Thyroid gland (tissue), 4 donors: ENCODE data around the gene CCDC7. TPM values are rescaled to one million over a fixed set of nuclear protein-coding genes. Genes with fewer than 3 reads are reported as not detected.

ENCODE experiments used
- DNase-seq, 2 donors: peaks; one replicate each; pipeline ENCODE4 v3.0.0-alpha.2; 2019
- H3K27ac ChIP-seq, 3 donors: fragments of 200-600 bp; sonication (generic); 1 replicate in 2 of 3; 2 replicates in 1 of 3; pipeline ENCODE4 v1.5.1; 2016 to 2019; ENCODE audit warnings: mild to moderate bottlenecking in 1 of 3, moderate library complexity in 1 of 3
- H3K27me3 ChIP-seq: fragments of 200-600 bp; sonication (generic); one replicate; pipeline ENCODE4 v1.5.1; 2019
- H3K36me3 ChIP-seq, 2 donors: fragments of 200-600 bp; sonication (generic); one replicate each; pipeline ENCODE4 v1.5.1; 2016 to 2019
- H3K4me1 ChIP-seq, 2 donors: fragments of 200-600 bp; sonication (generic); one replicate each; pipeline ENCODE4 v1.5.1; 2017 to 2019
- H3K4me3 ChIP-seq, 3 donors: fragments of 200-600 bp; sonication (generic); replicated peaks in 1 of 3; 1 replicate in 2 of 3; 2 replicates in 1 of 3; pipeline ENCODE4 v1.5.1; 2016; ENCODE audit warnings: mild to moderate bottlenecking in 1 of 3
- H3K9me3 ChIP-seq: fragments of 200-600 bp; sonication (generic); one replicate; pipeline ENCODE4 v1.5.1; 2017
- CTCF ChIP-seq, 6 experiments: fragments of 200-600 bp in 3 of 6; fragments of 450-650 bp in 3 of 6; sonication (generic) in 3 of 6; IDR thresholded peaks; one replicate each; pipeline ENCODE4 v1.5.1; 2016 to 2019; ENCODE audit warnings: antibody characterized with exemption in 6 of 6, mild to moderate bottlenecking in 2 of 6, inconsistent platforms in 1 of 6, moderate library complexity in 1 of 6
- POLR2A ChIP-seq, 2 donors: fragments of 450-650 bp; IDR thresholded peaks; one replicate each; pipeline ENCODE4 v1.6.1; 2017; ENCODE audit warnings: antibody characterized with exemption in 2 of 2, mild to moderate bottlenecking in 2 of 2, moderate library complexity in 1 of 2
- WGBS, 2 donors: methylation state at CpG; one replicate each; pipeline ENCODE4 v1.1.5; 2017; 5-methylcytosine and 5-hydroxymethylcytosine counted together
- intact Hi-C: fragments of 100-400 bp; cut with DNase I; formaldehyde crosslinking; loops from one replicate; pipeline ENCODE4 v1.15.1; 2023
- total RNA-seq, 4 donors: library from RNA; depleted of rRNA; stranded (reverse); fragments of >200 nt; gene quantifications; one replicate each; pipeline ENCODE4 v1.2.3, GENCODE V29; 2016

Gene CCDC7
- total RNA-seq, 4 donors from 2014 or later = 41.2 to 69.0 (median 55.2) TPM

- no peaks in the 10 kb centered on the region for H3K9me3 ChIP-seq
- H3K4me3 ChIP-seq = no peak overlapping the region
- no peaks in the 10 kb centered on the region for H3K27me3 ChIP-seq
- WGBS, 2 donors = 85 to 88% methylated on average over 2 of the region's 2 CpGs
- no peaks in the 10 kb centered on the region for H3K4me1 ChIP-seq
- intact Hi-C loops = no loop called here
- no peak overlapping the region for H3K27ac ChIP-seq
- no peak for DNase-seq
- TF ChIP-seq POLR2A (IDR thresholded peaks at IDR 0.05) (no peak), CTCF (IDR thresholded peaks at IDR 0.05) (no peak)
- no peaks in the 10 kb centered on the region for H3K36me3 ChIP-seq
Measured at GRCh38 chr10:32616438-32616837, 170.5 kb downstream of the CCDC7 start.

- Histone ChIP-seq H3K27me3 (no peaks in the 10 kb centered on the region), H3K36me3 (no peaks in the 10 kb centered on the region), H3K27ac (no peak overlapping the region), H3K4me3 (no peak overlapping the region), H3K4me1 (no peaks in the 10 kb centered on the region), H3K9me3 (no peaks in the 10 kb centered on the region)
- no peak for DNase-seq
- intact Hi-C loops = no loop called here
- no peak for TF ChIP-seq CTCF (IDR thresholded peaks at IDR 0.05)
- TF ChIP-seq POLR2A (IDR thresholded peaks at IDR 0.05) = no peak
Measured at GRCh38 chr10:32618482-32618881, 172.5 kb downstream of the CCDC7 start.

GRCh38 chr10:32621969-32622368, 176.0 kb downstream of the CCDC7 start:
- Histone ChIP-seq H3K27ac (no peak overlapping the region), H3K9me3 (no peaks in the 10 kb centered on the region), H3K36me3 (no peaks in the 10 kb centered on the region), H3K4me3 (no peak overlapping the region), H3K27me3 (no peaks in the 10 kb centered on the region), H3K4me1 (no peaks in the 10 kb centered on the region)
- 54 to 98% methylated on average over 1 of the region's 1 CpG for WGBS, 2 donors
- no peak for DNase-seq
- TF ChIP-seq CTCF (IDR thresholded peaks at IDR 0.05) (no peak), POLR2A (IDR thresholded peaks at IDR 0.05) (no peak)
- intact Hi-C loops = no loop called here

- no peak for TF ChIP-seq CTCF (IDR thresholded peaks at IDR 0.05)
- no peak for TF ChIP-seq POLR2A (IDR thresholded peaks at IDR 0.05)
- Histone ChIP-seq H3K36me3 (no peaks in the 10 kb centered on the region), H3K27ac (no peak overlapping the region), H3K27me3 (no peaks in the 10 kb centered on the region), H3K9me3 (no peaks in the 10 kb centered on the region), H3K4me3 (no peak overlapping the region), H3K4me1 (no peaks in the 10 kb centered on the region)
- intact Hi-C loops = no loop called here
- no peak for DNase-seq
- 84 to 89% methylated on average over 2 of the region's 2 CpGs for WGBS, 2 donors
Measured at GRCh38 chr10:32622409-32622808, 176.5 kb downstream of the CCDC7 start.

- DNase-seq = no peak
- H3K27ac ChIP-seq = no peak overlapping the region
- no peaks in the 10 kb centered on the region for H3K9me3 ChIP-seq
- TF ChIP-seq CTCF (IDR thresholded peaks at IDR 0.05) (no peak), POLR2A (IDR thresholded peaks at IDR 0.05) (no peak)
- H3K4me3 ChIP-seq = no peak overlapping the region
- no peaks in the 10 kb centered on the region for H3K27me3 ChIP-seq
- 0 to 40% methylated on average over 1 of the region's 1 CpG for WGBS, 2 donors
- no peaks in the 10 kb centered on the region for H3K36me3 ChIP-seq
- intact Hi-C loops = no loop called here
- H3K4me1 ChIP-seq = peaks cover 0 to 3% of the 10 kb centered on the region in 2 donors
Measured at GRCh38 chr10:32627183-32627582, 181.2 kb downstream of the CCDC7 start.
